Measurements from ENCODE around the gene FGF6. TPM values are rescaled to one million over a fixed set of nuclear protein-coding genes. Genes with fewer than 3 reads are reported as not detected.
A peak's percentile ranks its signal among the peaks of the same experiment; 100 is the strongest.

The FGF6 gene
- total and polyA plus RNA-seq, 2 experiments from 2014 or later = not detected

DNA sequence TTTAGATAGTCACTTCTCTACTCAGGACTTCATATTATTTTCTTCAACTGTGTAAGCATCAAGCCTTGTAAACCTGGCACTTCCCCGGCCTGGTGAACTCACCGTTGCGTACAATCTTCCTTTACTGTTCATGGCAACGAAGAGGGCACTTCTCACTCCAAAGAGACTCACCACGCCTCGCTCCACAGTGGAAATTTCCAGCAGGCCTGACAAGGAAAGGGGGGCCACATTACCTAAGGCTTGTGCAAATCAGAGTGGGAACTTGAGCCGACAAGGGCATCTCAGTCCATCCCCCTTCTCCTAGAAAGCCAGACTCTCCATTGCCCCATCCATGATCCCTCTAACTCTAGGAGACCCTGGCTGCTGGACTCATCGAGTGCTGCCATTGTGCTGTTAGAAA, 1.6 kb downstream of the FGF6 start:
- peaks cover 10% of the 10 kb centered on the region; the same call in 1 of the 2 replicates for H3K9me2 ChIP-seq (ENCODE audit: insufficient read depth)
- no peak for TF ChIP-seq JUNB (IDR thresholded peaks at IDR 0.05; ENCODE audit: unreplicated experiment)
- TF ChIP-seq, protein P1, sequence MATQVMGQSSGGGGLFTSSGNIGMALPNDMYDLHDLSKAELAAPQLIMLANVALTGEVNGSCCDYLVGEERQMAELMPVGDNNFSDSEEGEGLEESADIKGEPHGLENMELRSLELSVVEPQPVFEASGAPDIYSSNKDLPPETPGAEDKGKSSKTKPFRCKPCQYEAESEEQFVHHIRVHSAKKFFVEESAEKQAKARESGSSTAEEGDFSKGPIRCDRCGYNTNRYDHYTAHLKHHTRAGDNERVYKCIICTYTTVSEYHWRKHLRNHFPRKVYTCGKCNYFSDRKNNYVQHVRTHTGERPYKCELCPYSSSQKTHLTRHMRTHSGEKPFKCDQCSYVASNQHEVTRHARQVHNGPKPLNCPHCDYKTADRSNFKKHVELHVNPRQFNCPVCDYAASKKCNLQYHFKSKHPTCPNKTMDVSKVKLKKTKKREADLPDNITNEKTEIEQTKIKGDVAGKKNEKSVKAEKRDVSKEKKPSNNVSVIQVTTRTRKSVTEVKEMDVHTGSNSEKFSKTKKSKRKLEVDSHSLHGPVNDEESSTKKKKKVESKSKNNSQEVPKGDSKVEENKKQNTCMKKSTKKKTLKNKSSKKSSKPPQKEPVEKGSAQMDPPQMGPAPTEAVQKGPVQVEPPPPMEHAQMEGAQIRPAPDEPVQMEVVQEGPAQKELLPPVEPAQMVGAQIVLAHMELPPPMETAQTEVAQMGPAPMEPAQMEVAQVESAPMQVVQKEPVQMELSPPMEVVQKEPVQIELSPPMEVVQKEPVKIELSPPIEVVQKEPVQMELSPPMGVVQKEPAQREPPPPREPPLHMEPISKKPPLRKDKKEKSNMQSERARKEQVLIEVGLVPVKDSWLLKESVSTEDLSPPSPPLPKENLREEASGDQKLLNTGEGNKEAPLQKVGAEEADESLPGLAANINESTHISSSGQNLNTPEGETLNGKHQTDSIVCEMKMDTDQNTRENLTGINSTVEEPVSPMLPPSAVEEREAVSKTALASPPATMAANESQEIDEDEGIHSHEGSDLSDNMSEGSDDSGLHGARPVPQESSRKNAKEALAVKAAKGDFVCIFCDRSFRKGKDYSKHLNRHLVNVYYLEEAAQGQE (IDR thresholded peaks at IDR 0.05; ENCODE audit: unreplicated experiment) = no peak
- no peak for TF ChIP-seq STAT1 (IDR thresholded peaks at IDR 0.05; ENCODE audit: unreplicated experiment)
- TF ChIP-seq, protein P2, sequence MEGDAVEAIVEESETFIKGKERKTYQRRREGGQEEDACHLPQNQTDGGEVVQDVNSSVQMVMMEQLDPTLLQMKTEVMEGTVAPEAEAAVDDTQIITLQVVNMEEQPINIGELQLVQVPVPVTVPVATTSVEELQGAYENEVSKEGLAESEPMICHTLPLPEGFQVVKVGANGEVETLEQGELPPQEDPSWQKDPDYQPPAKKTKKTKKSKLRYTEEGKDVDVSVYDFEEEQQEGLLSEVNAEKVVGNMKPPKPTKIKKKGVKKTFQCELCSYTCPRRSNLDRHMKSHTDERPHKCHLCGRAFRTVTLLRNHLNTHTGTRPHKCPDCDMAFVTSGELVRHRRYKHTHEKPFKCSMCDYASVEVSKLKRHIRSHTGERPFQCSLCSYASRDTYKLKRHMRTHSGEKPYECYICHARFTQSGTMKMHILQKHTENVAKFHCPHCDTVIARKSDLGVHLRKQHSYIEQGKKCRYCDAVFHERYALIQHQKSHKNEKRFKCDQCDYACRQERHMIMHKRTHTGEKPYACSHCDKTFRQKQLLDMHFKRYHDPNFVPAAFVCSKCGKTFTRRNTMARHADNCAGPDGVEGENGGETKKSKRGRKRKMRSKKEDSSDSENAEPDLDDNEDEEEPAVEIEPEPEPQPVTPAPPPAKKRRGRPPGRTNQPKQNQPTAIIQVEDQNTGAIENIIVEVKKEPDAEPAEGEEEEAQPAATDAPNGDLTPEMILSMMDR (conservative IDR thresholded peaks at IDR 0.05; ENCODE audit: low read depth in 2 of 2) = no peak
- TF ChIP-seq CREB1 (CRISPR knock-in tag; IDR thresholded peaks at IDR 0.05; ENCODE audit: low read depth) = no peak
- TF ChIP-seq, protein P3, sequence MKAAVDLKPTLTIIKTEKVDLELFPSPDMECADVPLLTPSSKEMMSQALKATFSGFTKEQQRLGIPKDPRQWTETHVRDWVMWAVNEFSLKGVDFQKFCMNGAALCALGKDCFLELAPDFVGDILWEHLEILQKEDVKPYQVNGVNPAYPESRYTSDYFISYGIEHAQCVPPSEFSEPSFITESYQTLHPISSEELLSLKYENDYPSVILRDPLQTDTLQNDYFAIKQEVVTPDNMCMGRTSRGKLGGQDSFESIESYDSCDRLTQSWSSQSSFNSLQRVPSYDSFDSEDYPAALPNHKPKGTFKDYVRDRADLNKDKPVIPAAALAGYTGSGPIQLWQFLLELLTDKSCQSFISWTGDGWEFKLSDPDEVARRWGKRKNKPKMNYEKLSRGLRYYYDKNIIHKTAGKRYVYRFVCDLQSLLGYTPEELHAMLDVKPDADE (IDR thresholded peaks at IDR 0.05) = no peak
- no peak for TF ChIP-seq NANOG (IDR thresholded peaks at IDR 0.05; ENCODE audit: borderline replicate concordance)
- TF ChIP-seq ZNF331 (CRISPR knock-in tag; IDR thresholded peaks at IDR 0.05; ENCODE audit: low read depth) = no peak
- no peak for TF ChIP-seq EZH2 (IDR thresholded peaks at IDR 0.05; ENCODE audit: low read depth, unreplicated experiment)
- no peak for TF ChIP-seq EZH2phosphoT487 (IDR thresholded peaks at IDR 0.05; ENCODE audit: unreplicated experiment)
- TF ChIP-seq POLR2AphosphoS5 (IDR thresholded peaks at IDR 0.05; ENCODE audit: low read depth) = no peak
- no peak for TF ChIP-seq ZNF114 (CRISPR knock-in tag; IDR thresholded peaks at IDR 0.05)
- TF ChIP-seq, protein P4, sequence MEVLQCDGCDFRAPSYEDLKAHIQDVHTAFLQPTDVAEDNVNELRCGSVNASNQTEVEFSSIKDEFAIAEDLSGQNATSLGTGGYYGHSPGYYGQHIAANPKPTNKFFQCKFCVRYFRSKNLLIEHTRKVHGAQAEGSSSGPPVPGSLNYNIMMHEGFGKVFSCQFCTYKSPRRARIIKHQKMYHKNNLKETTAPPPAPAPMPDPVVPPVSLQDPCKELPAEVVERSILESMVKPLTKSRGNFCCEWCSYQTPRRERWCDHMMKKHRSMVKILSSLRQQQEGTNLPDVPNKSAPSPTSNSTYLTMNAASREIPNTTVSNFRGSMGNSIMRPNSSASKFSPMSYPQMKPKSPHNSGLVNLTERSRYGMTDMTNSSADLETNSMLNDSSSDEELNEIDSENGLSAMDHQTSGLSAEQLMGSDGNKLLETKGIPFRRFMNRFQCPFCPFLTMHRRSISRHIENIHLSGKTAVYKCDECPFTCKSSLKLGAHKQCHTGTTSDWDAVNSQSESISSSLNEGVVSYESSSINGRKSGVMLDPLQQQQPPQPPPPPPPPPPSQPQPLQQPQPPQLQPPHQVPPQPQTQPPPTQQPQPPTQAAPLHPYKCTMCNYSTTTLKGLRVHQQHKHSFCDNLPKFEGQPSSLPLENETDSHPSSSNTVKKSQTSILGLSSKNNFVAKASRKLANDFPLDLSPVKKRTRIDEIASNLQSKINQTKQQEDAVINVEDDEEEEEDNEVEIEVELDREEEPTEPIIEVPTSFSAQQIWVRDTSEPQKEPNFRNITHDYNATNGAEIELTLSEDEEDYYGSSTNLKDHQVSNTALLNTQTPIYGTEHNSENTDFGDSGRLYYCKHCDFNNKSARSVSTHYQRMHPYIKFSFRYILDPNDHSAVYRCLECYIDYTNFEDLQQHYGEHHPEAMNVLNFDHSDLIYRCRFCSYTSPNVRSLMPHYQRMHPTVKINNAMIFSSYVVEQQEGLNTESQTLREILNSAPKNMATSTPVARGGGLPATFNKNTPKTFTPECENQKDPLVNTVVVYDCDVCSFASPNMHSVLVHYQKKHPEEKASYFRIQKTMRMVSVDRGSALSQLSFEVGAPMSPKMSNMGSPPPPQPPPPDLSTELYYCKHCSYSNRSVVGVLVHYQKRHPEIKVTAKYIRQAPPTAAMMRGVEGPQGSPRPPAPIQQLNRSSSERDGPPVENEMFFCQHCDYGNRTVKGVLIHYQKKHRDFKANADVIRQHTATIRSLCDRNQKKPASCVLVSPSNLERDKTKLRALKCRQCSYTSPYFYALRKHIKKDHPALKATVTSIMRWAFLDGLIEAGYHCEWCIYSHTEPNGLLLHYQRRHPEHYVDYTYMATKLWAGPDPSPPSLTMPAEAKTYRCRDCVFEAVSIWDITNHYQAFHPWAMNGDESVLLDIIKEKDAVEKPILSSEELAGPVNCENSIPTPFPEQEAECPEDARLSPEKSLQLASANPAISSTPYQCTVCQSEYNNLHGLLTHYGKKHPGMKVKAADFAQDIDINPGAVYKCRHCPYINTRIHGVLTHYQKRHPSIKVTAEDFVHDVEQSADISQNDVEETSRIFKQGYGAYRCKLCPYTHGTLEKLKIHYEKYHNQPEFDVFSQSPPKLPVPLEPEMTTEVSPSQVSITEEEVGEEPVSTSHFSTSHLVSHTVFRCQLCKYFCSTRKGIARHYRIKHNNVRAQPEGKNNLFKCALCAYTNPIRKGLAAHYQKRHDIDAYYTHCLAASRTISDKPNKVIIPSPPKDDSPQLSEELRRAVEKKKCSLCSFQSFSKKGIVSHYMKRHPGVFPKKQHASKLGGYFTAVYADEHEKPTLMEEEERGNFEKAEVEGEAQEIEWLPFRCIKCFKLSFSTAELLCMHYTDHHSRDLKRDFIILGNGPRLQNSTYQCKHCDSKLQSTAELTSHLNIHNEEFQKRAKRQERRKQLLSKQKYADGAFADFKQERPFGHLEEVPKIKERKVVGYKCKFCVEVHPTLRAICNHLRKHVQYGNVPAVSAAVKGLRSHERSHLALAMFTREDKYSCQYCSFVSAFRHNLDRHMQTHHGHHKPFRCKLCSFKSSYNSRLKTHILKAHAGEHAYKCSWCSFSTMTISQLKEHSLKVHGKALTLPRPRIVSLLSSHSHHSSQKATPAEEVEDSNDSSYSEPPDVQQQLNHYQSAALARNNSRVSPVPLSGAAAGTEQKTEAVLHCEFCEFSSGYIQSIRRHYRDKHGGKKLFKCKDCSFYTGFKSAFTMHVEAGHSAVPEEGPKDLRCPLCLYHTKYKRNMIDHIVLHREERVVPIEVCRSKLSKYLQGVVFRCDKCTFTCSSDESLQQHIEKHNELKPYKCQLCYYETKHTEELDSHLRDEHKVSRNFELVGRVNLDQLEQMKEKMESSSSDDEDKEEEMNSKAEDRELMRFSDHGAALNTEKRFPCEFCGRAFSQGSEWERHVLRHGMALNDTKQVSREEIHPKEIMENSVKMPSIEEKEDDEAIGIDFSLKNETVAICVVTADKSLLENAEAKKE (CRISPR knock-in tag; IDR thresholded peaks at IDR 0.05) = no peak
- Mint-ChIP-seq H3K4me3 (no peak overlapping the region), H3K27ac (peak overlapping the region; percentile 51; the same call in 1 of the 2 replicates), H3K4me1 (peaks cover 66% of the 10 kb centered on the region), H3K9me3 (no peaks in the 10 kb centered on the region), H3K27me3 (ENCODE audit: insufficient read depth, low read depth, poor library complexity) (peaks cover 21% of the 10 kb centered on the region), H3K36me3 (ENCODE audit: low read depth) (no peaks in the 10 kb centered on the region; the same call in 2 of the 3 replicates)
- H3F3A ChIP-seq (replicated peaks; ENCODE audit: low read depth) = peaks cover 14% of the 10 kb centered on the region; the same call in 1 of the 2 replicates
- no peaks in the 10 kb centered on the region for H4K20me1 ChIP-seq (replicated peaks; ENCODE audit: insufficient read depth)
- no peaks in the 10 kb centered on the region for H3K27me3 ChIP-seq (ENCODE audit: insufficient read depth)
- H3K79me2 ChIP-seq (replicated peaks; ENCODE audit: insufficient read depth) = no peaks in the 10 kb centered on the region
- DNase-seq (ENCODE audit: low spot score) (no peak), ATAC-seq (no peak)
- H3K4me2 ChIP-seq = no peak overlapping the region
- H3K36me3 ChIP-seq (ENCODE audit: insufficient read depth) = no peaks in the 10 kb centered on the region; the same call in 1 of the 2 replicates
- no peak overlapping the region for H3K4me3 ChIP-seq
- H3K4me1 ChIP-seq (ENCODE audit: insufficient read depth) = peaks cover 44% of the 10 kb centered on the region
- H3K27ac ChIP-seq (ENCODE audit: low read depth) = no peak overlapping the region
- H2AFZ ChIP-seq = no peak overlapping the region

Data from GM23338 (cell line).